ENCODE data around the gene TTC7B.

TTC7B gene

GRCh38 chr14:90642244-90642717 is 173.9 kb downstream of the TTC7B start:
- no peak for DNase-seq

- no peak for DNase-seq
Measured at GRCh38 chr14:90641615-90642243, 174.5 kb downstream of the TTC7B start.

GRCh38 chr14:90641168-90641567 is 175.1 kb downstream of the TTC7B start:
- no peak for DNase-seq

- no peak for DNase-seq
Measured at GRCh38 chr14:90639641-90640040, 176.6 kb downstream of the TTC7B start.

- no peak for DNase-seq
Measured at GRCh38 chr14:90632871-90633270, 183.4 kb downstream of the TTC7B start.

- no peak for DNase-seq
Measured at GRCh38 chr14:90632451-90632850, 183.8 kb downstream of the TTC7B start.

- DNase-seq = no peak
Measured at GRCh38 chr14:90630171-90630806, 185.9 kb downstream of the TTC7B start.

- DNase-seq = no peak
Measured at GRCh38 chr14:90629471-90629870, 186.8 kb downstream of the TTC7B start.

- DNase-seq = no peak
Measured at GRCh38 chr14:90628825-90629224, 187.4 kb downstream of the TTC7B start.

- no peak for DNase-seq
Measured at GRCh38 chr14:90627478-90627877, 188.8 kb downstream of the TTC7B start.

- no peak for DNase-seq
Measured at GRCh38 chr14:90626550-90626949, 189.7 kb downstream of the TTC7B start.

- DNase-seq = no peak
Measured at GRCh38 chr14:90625445-90625844, 190.8 kb downstream of the TTC7B start.

- DNase-seq = no peak
Measured at GRCh38 chr14:90624732-90625400, 191.4 kb downstream of the TTC7B start.

GRCh38 chr14:90624227-90624626 is 192.0 kb downstream of the TTC7B start:
- no peak for DNase-seq

- no peak for DNase-seq
Measured at GRCh38 chr14:90621201-90621600, 195.0 kb downstream of the TTC7B start.

GRCh38 chr14:90620568-90621077 is 195.6 kb downstream of the TTC7B start:
- DNase-seq = no peak

- no peak for DNase-seq
Measured at GRCh38 chr14:90619911-90620310, 196.3 kb downstream of the TTC7B start.

- no peak for DNase-seq
Measured at GRCh38 chr14:90617961-90618360, 198.3 kb downstream of the TTC7B start.

GRCh38 chr14:90616881-90617280 is 199.3 kb downstream of the TTC7B start:
- no peak for DNase-seq

GRCh38 chr14:90616313-90616712 is 199.9 kb downstream of the TTC7B start:
- DNase-seq = no peak

GRCh38 chr14:90615517-90616060 is 200.6 kb downstream of the TTC7B start:
- no peak for DNase-seq

GRCh38 chr14:90614696-90615516 is 201.3 kb downstream of the TTC7B start:
- no peak for DNase-seq

- no peak for DNase-seq
Measured at GRCh38 chr14:90613997-90614396, 202.2 kb downstream of the TTC7B start.
